Kidney epithelial cell (primary cell): ENCODE measurements around the gene AKNA. TPM values are rescaled to one million over a fixed set of nuclear protein-coding genes. Genes with fewer than 3 reads are reported as not detected.

Experiments
- DNase-seq: peaks from one replicate; pipeline ENCODE4 v3.0.0-alpha.2; 2010; ENCODE audit warnings: low read depth
- H3K27me3 ChIP-seq: 2 replicates; pipeline ENCODE4 v1.6.0; 2011; ENCODE audit warnings: low read length; ENCODE audit not compliant: control insufficient read depth, insufficient read depth
- H3K36me3 ChIP-seq: 2 replicates; pipeline ENCODE4 v1.5.1; 2011; ENCODE audit warnings: low read length; ENCODE audit not compliant: control insufficient read depth, insufficient read depth
- H3K4me3 ChIP-seq: 2 replicates; pipeline ENCODE4 v1.5.1; 2011; ENCODE audit warnings: low read depth, mild to moderate bottlenecking, control low read depth, low read length
- CTCF ChIP-seq: IDR thresholded peaks from 2 replicates; pipeline ENCODE4 v1.5.1; 2011; ENCODE audit warnings: mild to moderate bottlenecking, moderate library complexity, low read length, control low read depth, inconsistent platforms; ENCODE audit not compliant: insufficient read depth, poor library complexity, severe bottlenecking
- total RNA-seq: library from RNA; depleted of rRNA; stranded (reverse); fragments of >200 nt; gene quantifications from 2 replicates; pipeline ENCODE4 v1.2.3, GENCODE V29; 2015

AKNA gene
- total RNA-seq, 1 donor from 2014 or later, result 34.6 TPM

- no peak overlapping the region for H3K4me3 ChIP-seq
These were observed 15.5 kb downstream of the AKNA start for GRCh38 chr9:114371973-114372917.

GRCh38 chr9:114371343-114371944 lies 16.3 kb downstream of the AKNA start:
- Histone ChIP-seq H3K4me3 (no peak overlapping the region), H3K36me3 (peaks cover 3% of the 10 kb centered on the region), H3K27me3 (no peaks in the 10 kb centered on the region)
- no peak for TF ChIP-seq CTCF
- no peak for DNase-seq

More at GRCh38 chr9:114371973-114372917, 15.5 kb downstream of the AKNA start:
- TF ChIP-seq CTCF, result no peak
- Histone ChIP-seq H3K27me3 (no peaks in the 10 kb centered on the region), H3K36me3 (peaks cover 3% of the 10 kb centered on the region)
- peak; percentile 74 for DNase-seq

- Histone ChIP-seq H3K4me3 (no peak overlapping the region), H3K27me3 (no peaks in the 10 kb centered on the region), H3K36me3 (peaks cover 3% of the 10 kb centered on the region)
- no peak for DNase-seq
- TF ChIP-seq CTCF, result no peak
These were observed 16.8 kb downstream of the AKNA start for GRCh38 chr9:114370968-114371320.

- no peak for TF ChIP-seq CTCF
- Histone ChIP-seq H3K4me3 (no peak overlapping the region), H3K27me3 (no peaks in the 10 kb centered on the region), H3K36me3 (peaks cover 3% of the 10 kb centered on the region)
- DNase-seq, result no peak
These were observed 17.4 kb downstream of the AKNA start for GRCh38 chr9:114370251-114370967.

- no peak for DNase-seq
- Histone ChIP-seq H3K27me3 (no peaks in the 10 kb centered on the region), H3K4me3 (no peak overlapping the region), H3K36me3 (peaks cover 3% of the 10 kb centered on the region)
- TF ChIP-seq CTCF, result no peak
These were observed 18.3 kb downstream of the AKNA start for GRCh38 chr9:114369216-114370130.
